SK-N-MC (cell line): ENCODE data around the gene SLC27A4.

ENCODE experiments used
- DNase-seq: peaks from one replicate; pipeline ENCODE4 v3.0.0-alpha.2; 2011; ENCODE audit warnings: low read depth, low spot score
- H3K27ac ChIP-seq: fragments of 200-600 bp; sonication (generic); 2 replicates; pipeline ENCODE4 v1.5.1; 2016; ENCODE audit warnings: mixed run types
- H3K36me3 ChIP-seq: fragments of 200-600 bp; sonication (generic); 2 replicates; pipeline ENCODE4 v1.6.1; 2017; ENCODE audit warnings: antibody characterized with exemption, low read length, mixed read lengths; ENCODE audit not compliant: insufficient read depth
- H3K4me3 ChIP-seq: fragments of 200-600 bp; sonication (generic); 2 replicates; pipeline ENCODE4 v1.5.1; 2016
- H3K9ac ChIP-seq: fragments of 200-600 bp; sonication (generic); 2 replicates; pipeline ENCODE4 v1.8.0; 2017; ENCODE audit warnings: mixed run types, mixed read lengths; ENCODE audit not compliant: insufficient read length
- H3K9me3 ChIP-seq: fragments of 200-600 bp; sonication (generic); 2 replicates; pipeline ENCODE4 v1.6.1; 2017; ENCODE audit warnings: low read depth, mild to moderate bottlenecking, antibody characterized with exemption, low read length, moderate library complexity, mixed read lengths
- EZH2 ChIP-seq: fragments of 200-600 bp; sonication (generic); IDR thresholded peaks from one replicate; pipeline ENCODE4 v1.6.1; 2017; ENCODE audit warnings: antibody characterized with exemption
- FOXP2 ChIP-seq: optimal IDR thresholded peaks from 2 replicates; pipeline ENCODE3; 2011; ENCODE audit warnings: mild to moderate bottlenecking, moderate library complexity; ENCODE audit not compliant: insufficient read depth; ENCODE audit errors: extremely low read length, control extremely low read depth
- POLR2AphosphoS5 ChIP-seq: IDR thresholded peaks from 2 replicates; pipeline ENCODE4 v1.6.1; 2012; ENCODE audit warnings: mild to moderate bottlenecking, low read depth, low read length, borderline replicate concordance

SLC27A4 gene

DNA sequence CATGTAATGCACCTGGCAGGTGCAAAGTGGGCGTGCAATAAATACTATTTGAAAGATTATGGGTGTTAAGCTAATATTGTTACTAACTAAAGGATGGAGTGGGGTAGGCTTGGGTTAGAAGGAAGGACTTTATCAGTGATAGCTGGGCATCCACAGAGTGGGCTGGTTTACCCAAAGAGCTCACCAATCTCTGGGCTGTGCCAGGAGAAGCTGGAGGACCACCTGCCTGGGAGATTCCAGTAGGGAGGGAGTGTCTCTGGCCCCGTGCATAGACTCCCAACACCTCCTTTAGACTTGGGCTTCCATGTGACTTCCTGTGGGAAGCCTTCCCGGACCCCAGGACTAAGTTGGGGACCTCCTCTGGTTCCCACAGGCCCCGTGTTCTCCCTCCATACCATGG is 25.2 kb downstream of the SLC27A4 start:
- peak overlapping the region; percentile 93 for H3K27ac ChIP-seq
- TF ChIP-seq POLR2AphosphoS5 (no peak), FOXP2 (no peak), EZH2 (no peak)
- DNase-seq = no peak
- H3K36me3 ChIP-seq = no peaks in the 10 kb centered on the region
- peak overlapping the region; percentile 84 for H3K9ac ChIP-seq
- peak overlapping the region; percentile 71 for H3K4me3 ChIP-seq
- H3K9me3 ChIP-seq = no peaks in the 10 kb centered on the region

- TF ChIP-seq POLR2AphosphoS5 (no peak), EZH2 (no peak), FOXP2 (no peak)
- H3K9me3 ChIP-seq = no peaks in the 10 kb centered on the region
- H3K27ac ChIP-seq = no peak overlapping the region
- no peak overlapping the region for H3K4me3 ChIP-seq
- H3K36me3 ChIP-seq = no peaks in the 10 kb centered on the region
- DNase-seq = no peak
- no peak overlapping the region for H3K9ac ChIP-seq
Measured at GRCh38 chr9:128369024-128369706, 28.8 kb downstream of the SLC27A4 start.

GRCh38 chr9:128370367-128370751 is 30.0 kb downstream of the SLC27A4 start:
- peak overlapping the region; percentile 72; the same call in 1 of the 2 replicates for H3K27ac ChIP-seq
- TF ChIP-seq FOXP2 (no peak), POLR2AphosphoS5 (no peak), EZH2 (no peak)
- H3K4me3 ChIP-seq = peak overlapping the region; percentile 97
- no peaks in the 10 kb centered on the region for H3K36me3 ChIP-seq
- DNase-seq = no peak
- no peaks in the 10 kb centered on the region for H3K9me3 ChIP-seq
- peak overlapping the region; percentile 82 for H3K9ac ChIP-seq

- no peaks in the 10 kb centered on the region for H3K36me3 ChIP-seq
- DNase-seq = peak; percentile 47
- H3K27ac ChIP-seq = peak within 1 kb of the TSS; percentile 72; the same call in 1 of the 2 replicates
- TF ChIP-seq EZH2 = no peak
- peak; percentile 81 for TF ChIP-seq POLR2AphosphoS5
- H3K4me3 ChIP-seq = peak within 1 kb of the TSS; percentile 97
- H3K9me3 ChIP-seq = no peaks in the 10 kb centered on the region
- H3K9ac ChIP-seq = peak within 1 kb of the TSS; percentile 93
Measured at GRCh38 chr9:128370752-128371629, 30.7 kb downstream of the SLC27A4 start, which contains the start of gene URM1. Gene URM1, plus strand, starts transcription at chr9:128371374. Its CDS starts 7 bp downstream, at chr9:128371381.

DNA sequence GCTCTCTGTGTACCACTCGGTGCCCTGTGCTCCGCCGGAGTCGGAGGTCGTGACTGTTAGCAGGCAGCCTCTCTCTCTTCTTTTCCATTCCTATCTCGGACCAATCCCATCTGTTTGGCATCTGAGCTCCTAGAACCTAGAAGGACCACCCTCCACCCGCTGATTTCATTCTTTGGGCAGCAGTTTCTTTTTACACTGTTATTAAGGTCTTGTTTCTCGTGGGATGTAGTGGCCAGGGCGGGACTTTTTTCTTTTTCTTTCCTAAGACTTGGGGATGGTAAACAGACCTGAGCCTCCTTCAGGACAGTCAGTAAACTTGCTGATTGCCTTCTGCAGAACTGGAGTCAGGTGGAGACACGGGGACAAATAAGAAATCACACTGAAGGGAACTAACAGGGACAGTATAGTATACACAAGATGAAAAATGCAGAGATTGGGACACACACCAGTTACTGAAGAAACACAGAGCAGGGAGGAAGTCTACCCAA is 31.3 kb downstream of the SLC27A4 start:
- no peak for DNase-seq
- no peak for TF ChIP-seq EZH2
- TF ChIP-seq FOXP2 = no peak
- peak overlapping the region; percentile 97 for H3K4me3 ChIP-seq
- H3K36me3 ChIP-seq = no peaks in the 10 kb centered on the region
- H3K9me3 ChIP-seq = no peaks in the 10 kb centered on the region
- H3K27ac ChIP-seq = peak overlapping the region; percentile 38; the same call in 1 of the 2 replicates
- peak overlapping the region; percentile 93 for H3K9ac ChIP-seq

GRCh38 chr9:128372188-128372641 is 31.9 kb downstream of the SLC27A4 start:
- TF ChIP-seq EZH2 (no peak), POLR2AphosphoS5 (no peak)
- H3K36me3 ChIP-seq = no peaks in the 10 kb centered on the region
- no peak overlapping the region for H3K27ac ChIP-seq
- DNase-seq = no peak
- H3K4me3 ChIP-seq = peak overlapping the region; percentile 97
- H3K9me3 ChIP-seq = no peaks in the 10 kb centered on the region
- peak overlapping the region; percentile 93 for H3K9ac ChIP-seq

DNA sequence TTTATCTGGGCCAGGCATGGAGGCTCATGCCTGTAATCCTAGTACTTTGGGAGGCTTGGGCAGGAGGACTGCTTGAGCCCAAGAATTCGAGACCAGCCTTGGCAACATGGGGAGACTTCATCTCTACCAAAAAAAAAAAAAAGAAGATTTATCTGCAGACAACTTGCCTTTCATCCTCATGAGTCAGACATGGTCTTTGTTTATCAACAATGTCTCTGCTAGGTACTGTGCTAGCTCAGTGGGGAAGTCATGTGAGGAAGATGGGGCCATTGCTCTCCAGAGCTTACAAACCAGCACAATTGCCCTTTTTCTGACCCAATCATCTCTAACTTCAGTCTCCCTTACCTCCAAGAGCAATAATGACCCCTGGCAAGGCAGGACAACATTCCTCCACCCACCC is 32.5 kb downstream of the SLC27A4 start:
- no peak overlapping the region for H3K4me3 ChIP-seq
- H3K36me3 ChIP-seq = no peaks in the 10 kb centered on the region; the same call in 1 of the 2 replicates
- H3K9ac ChIP-seq = no peak overlapping the region
- no peaks in the 10 kb centered on the region for H3K9me3 ChIP-seq
- no peak for TF ChIP-seq POLR2AphosphoS5
- no peak for TF ChIP-seq FOXP2
- TF ChIP-seq EZH2 = no peak
- no peak for DNase-seq
- no peak overlapping the region for H3K27ac ChIP-seq

- no peak overlapping the region for H3K27ac ChIP-seq
- H3K9me3 ChIP-seq = no peaks in the 10 kb centered on the region
- no peak for TF ChIP-seq EZH2
- no peak for TF ChIP-seq POLR2AphosphoS5
- TF ChIP-seq FOXP2 = no peak
- no peaks in the 10 kb centered on the region; the same call in 1 of the 2 replicates for H3K36me3 ChIP-seq
- H3K4me3 ChIP-seq = no peak overlapping the region
- H3K9ac ChIP-seq = no peak overlapping the region
- no peak for DNase-seq
Measured at GRCh38 chr9:128374221-128374675, 33.9 kb downstream of the SLC27A4 start.
